NCI-H226 (cell line): ENCODE measurements around the gene HRCT1.

ENCODE experiments used
- DNase-seq: peaks from one replicate; pipeline ENCODE4 v3.0.0-alpha.2; 2015

HRCT1 gene

GRCh38 chr9:35945341-35946018 is 39.5 kb downstream of the HRCT1 start:
- DNase-seq: peak; percentile 64

- no peak for DNase-seq
Measured at GRCh38 chr9:35948451-35948850, 42.4 kb downstream of the HRCT1 start.

DNA sequence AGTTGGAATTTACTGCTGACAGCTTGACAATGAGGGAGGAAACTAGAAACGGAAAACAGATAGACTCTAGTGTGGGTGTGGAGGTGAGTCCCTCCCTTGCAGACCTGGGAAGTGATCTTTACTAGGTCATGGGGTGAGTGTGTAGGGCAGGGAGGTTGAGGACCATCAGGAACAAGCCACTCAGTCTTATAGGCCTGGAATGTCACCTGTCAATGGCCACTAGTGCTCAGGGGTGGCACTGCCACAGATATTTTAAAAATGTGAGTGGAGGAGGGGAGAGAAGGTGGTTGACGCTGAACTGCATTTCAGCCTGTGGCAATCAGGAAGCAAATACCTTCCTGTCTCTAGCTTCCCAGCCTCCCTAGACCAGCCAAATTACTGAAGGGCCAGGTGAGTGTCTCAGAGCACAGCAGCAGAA is 42.9 kb downstream of the HRCT1 start:
- no peak for DNase-seq

- peak; percentile 61 for DNase-seq
Measured at GRCh38 chr9:35951736-35952135, 45.7 kb downstream of the HRCT1 start.

DNA sequence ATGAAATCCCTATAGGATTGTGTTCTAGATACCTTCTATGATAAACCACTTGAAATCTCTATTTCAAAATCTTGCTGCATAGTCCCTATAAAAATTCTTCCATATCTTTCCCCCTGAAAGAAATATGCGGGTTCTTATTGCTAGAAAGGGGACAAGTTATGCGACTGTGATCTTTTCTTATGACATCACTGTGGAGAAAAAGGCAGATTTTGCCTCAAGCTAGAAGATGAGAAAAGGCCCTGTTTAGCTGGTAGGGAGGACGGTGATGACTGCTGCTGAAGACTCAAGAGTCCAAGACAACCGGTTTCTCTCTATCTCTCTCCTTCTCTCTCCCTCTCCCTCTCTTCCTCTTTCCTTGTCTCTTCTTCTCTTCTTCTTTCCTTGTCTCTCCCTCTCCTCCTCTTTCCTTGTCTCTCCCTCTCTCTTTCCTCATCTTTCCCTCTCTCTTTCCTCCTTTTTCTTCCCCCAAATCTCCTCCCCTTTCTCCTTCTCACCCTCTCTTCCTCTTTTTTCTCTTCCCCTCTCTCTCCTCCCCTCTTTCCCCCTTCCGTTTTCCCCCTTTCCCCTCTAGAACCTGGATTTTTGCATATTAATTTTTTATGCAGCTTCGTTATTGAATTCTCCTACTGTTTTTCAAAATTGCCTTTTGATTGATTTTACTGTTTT is 46.7 kb downstream of the HRCT1 start:
- DNase-seq: no peak

- peak; percentile 19 for DNase-seq
Measured at GRCh38 chr9:35954942-35955546, 49.0 kb downstream of the HRCT1 start.

- no peak for DNase-seq
Measured at GRCh38 chr9:35956651-35957050, 50.6 kb downstream of the HRCT1 start.
